OCI-LY3 (cell line): ENCODE measurements around the gene PRKCE.

Source experiments
- H2AFZ ChIP-seq: fragments of 200-600, 300-600 bp; shearing (Covaris generic); 2 replicates; pipeline ENCODE4 v1.6.0; 2014; ENCODE audit warnings: antibody characterized with exemption, low read depth, low read length
- H3K27ac ChIP-seq: fragments of 200-600, 300-600 bp; sonication (generic); 2 replicates; pipeline ENCODE4 v1.5.1; 2014; ENCODE audit warnings: mild to moderate bottlenecking, low read length, moderate library complexity, mixed read lengths
- H3K27me3 ChIP-seq: fragments of 200-600, 300-600 bp; sonication (generic); 2 replicates; pipeline ENCODE4 v1.6.1; 2014; ENCODE audit warnings: low read depth, low read length, mixed read lengths
- H3K36me3 ChIP-seq: fragments of 200-600, 300-600 bp; sonication (generic); replicated peaks from 2 replicates; pipeline ENCODE3; 2014; ENCODE audit warnings: low read depth, low read length, mixed read lengths
- H3K4me1 ChIP-seq: fragments of 300-600, 200-600 bp; sonication (generic); 2 replicates; pipeline ENCODE4 v1.6.1; 2014; ENCODE audit warnings: low read length, mixed read lengths
- H3K4me2 ChIP-seq: fragments of 200-600, 300-600 bp; sonication (generic); 2 replicates; pipeline ENCODE4 v1.6.1; 2014; ENCODE audit warnings: low read length, mixed read lengths
- H3K4me3 ChIP-seq: fragments of 300-600, 200-600 bp; sonication (generic); 2 replicates; pipeline ENCODE4 v1.5.1; 2014; ENCODE audit warnings: antibody characterized with exemption, mild to moderate bottlenecking, low read length, moderate library complexity
- H3K79me2 ChIP-seq: fragments of 300-600, 200-600 bp; shearing (Covaris generic); 2 replicates; pipeline ENCODE4 v1.6.1; 2014; ENCODE audit warnings: mild to moderate bottlenecking, low read length, mixed read lengths
- H3K9ac ChIP-seq: fragments of 300-600, 200-600 bp; shearing (Covaris generic); 2 replicates; pipeline ENCODE4 v1.6.0; 2014; ENCODE audit warnings: mild to moderate bottlenecking, low read length, moderate library complexity
- H3K9me3 ChIP-seq: fragments of 200-600, 300-600 bp; shearing (Covaris generic); 2 replicates; pipeline ENCODE4 v1.6.1; 2014; ENCODE audit warnings: low read length, mixed read lengths; ENCODE audit not compliant: insufficient read depth
- H4K20me1 ChIP-seq: fragments of 200-600, 300-600 bp; sonication (generic); 2 replicates; pipeline ENCODE4 v1.6.1; 2016; ENCODE audit warnings: low read length, mixed read lengths; ENCODE audit not compliant: insufficient read depth
- CTCF ChIP-seq: fragments of 200-600, 300-600 bp; sonication (generic); IDR thresholded peaks from 2 replicates; pipeline ENCODE4 v1.5.1; 2014; ENCODE audit warnings: antibody characterized with exemption, low read length, low read depth
- EZH2phosphoT487 ChIP-seq: fragments of 200-600 bp; shearing (Covaris generic); IDR thresholded peaks from 2 replicates; pipeline ENCODE4 v1.6.1; 2018; ENCODE audit warnings: antibody characterized with exemption, mixed run types, low read depth

The PRKCE gene

GRCh38 chr2:46117994-46118393, 466.5 kb downstream of the PRKCE start:
- Histone ChIP-seq H3K9ac (no peak overlapping the region), H3K4me3 (no peak overlapping the region), H3K9me3 (no peaks in the 10 kb centered on the region), H3K36me3 (no peaks in the 10 kb centered on the region), H3K4me1 (no peaks in the 10 kb centered on the region), H3K79me2 (no peaks in the 10 kb centered on the region), H3K27me3 (peaks cover 30% of the 10 kb centered on the region), H2AFZ (no peak overlapping the region), H3K4me2 (no peak overlapping the region), H3K27ac (no peak overlapping the region), H4K20me1 (no peaks in the 10 kb centered on the region)
- no peak for TF ChIP-seq EZH2phosphoT487
- no peak for TF ChIP-seq CTCF

GRCh38 chr2:46118656-46119371, 467.3 kb downstream of the PRKCE start:
- Histone ChIP-seq H3K79me2 (no peaks in the 10 kb centered on the region), H3K36me3 (no peaks in the 10 kb centered on the region), H4K20me1 (no peaks in the 10 kb centered on the region), H3K4me1 (no peaks in the 10 kb centered on the region), H3K4me3 (no peak overlapping the region), H2AFZ (no peak overlapping the region), H3K27ac (no peak overlapping the region), H3K9me3 (no peaks in the 10 kb centered on the region), H3K27me3 (peaks cover 30% of the 10 kb centered on the region), H3K4me2 (no peak overlapping the region), H3K9ac (no peak overlapping the region)
- TF ChIP-seq CTCF (no peak), EZH2phosphoT487 (no peak)

GRCh38 chr2:46119453-46119852, 468.0 kb downstream of the PRKCE start:
- Histone ChIP-seq H3K36me3 (no peaks in the 10 kb centered on the region), H2AFZ (no peak overlapping the region), H3K4me1 (no peaks in the 10 kb centered on the region), H3K79me2 (no peaks in the 10 kb centered on the region), H3K27me3 (peaks cover 30% of the 10 kb centered on the region), H3K27ac (no peak overlapping the region), H3K9ac (no peak overlapping the region), H3K4me3 (no peak overlapping the region), H3K4me2 (no peak overlapping the region), H4K20me1 (no peaks in the 10 kb centered on the region), H3K9me3 (no peaks in the 10 kb centered on the region)
- TF ChIP-seq CTCF (no peak), EZH2phosphoT487 (no peak)

DNA sequence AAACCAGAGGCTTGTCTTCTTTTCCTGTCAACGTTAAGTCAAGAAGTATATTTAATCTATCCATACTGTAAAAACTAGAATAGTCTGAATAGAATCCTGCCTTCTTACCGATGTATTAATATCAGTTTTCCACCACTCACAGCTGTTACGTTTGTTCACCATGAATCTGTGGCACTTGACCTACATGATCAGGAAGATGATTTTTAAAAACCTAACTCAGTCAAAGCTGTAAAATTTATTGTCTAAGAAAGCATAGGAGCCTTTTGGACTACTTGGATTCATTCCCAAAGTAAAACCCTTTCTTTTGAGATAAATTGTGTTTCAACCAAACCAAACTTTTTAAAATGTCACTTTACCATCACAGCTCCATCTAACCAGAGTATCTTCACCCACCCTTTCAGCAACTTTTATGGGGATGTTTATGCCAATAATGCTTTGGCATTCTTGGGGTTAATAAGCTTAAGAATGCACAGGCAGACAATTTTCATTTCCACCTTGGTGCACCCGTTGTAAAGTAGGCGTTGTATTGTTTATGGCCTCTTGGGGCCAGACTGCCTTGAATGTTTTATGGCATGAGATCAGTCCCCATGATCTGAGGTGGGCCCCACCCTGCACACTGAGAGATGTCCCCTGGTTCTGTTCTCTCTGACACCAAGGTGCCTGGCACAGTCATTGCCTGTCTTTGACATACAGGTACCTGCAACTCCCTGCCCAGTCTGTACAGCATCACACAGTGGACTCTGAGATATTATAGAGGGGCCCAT, 469.5 kb downstream of the PRKCE start:
- no peak overlapping the region for H3K27ac ChIP-seq
- H3K4me1 ChIP-seq = no peaks in the 10 kb centered on the region
- H3K9ac ChIP-seq = no peak overlapping the region
- H3K79me2 ChIP-seq = no peaks in the 10 kb centered on the region
- H3K27me3 ChIP-seq = peaks cover 30% of the 10 kb centered on the region
- no peaks in the 10 kb centered on the region for H4K20me1 ChIP-seq
- no peaks in the 10 kb centered on the region for H3K9me3 ChIP-seq
- TF ChIP-seq CTCF = no peak
- no peak for TF ChIP-seq EZH2phosphoT487
- no peaks in the 10 kb centered on the region for H3K36me3 ChIP-seq
- no peak overlapping the region for H3K4me2 ChIP-seq
- H2AFZ ChIP-seq = no peak overlapping the region
- no peak overlapping the region for H3K4me3 ChIP-seq
